HuH-7 (cell line): ENCODE data around the gene TSPYL2.
A peak's percentile ranks its signal among the peaks of the same experiment; 100 is the strongest.

Experiments
- DNase-seq: peaks from one replicate; pipeline ENCODE4 v3.0.0; 2011; ENCODE audit warnings: low spot score

Gene TSPYL2

DNA sequence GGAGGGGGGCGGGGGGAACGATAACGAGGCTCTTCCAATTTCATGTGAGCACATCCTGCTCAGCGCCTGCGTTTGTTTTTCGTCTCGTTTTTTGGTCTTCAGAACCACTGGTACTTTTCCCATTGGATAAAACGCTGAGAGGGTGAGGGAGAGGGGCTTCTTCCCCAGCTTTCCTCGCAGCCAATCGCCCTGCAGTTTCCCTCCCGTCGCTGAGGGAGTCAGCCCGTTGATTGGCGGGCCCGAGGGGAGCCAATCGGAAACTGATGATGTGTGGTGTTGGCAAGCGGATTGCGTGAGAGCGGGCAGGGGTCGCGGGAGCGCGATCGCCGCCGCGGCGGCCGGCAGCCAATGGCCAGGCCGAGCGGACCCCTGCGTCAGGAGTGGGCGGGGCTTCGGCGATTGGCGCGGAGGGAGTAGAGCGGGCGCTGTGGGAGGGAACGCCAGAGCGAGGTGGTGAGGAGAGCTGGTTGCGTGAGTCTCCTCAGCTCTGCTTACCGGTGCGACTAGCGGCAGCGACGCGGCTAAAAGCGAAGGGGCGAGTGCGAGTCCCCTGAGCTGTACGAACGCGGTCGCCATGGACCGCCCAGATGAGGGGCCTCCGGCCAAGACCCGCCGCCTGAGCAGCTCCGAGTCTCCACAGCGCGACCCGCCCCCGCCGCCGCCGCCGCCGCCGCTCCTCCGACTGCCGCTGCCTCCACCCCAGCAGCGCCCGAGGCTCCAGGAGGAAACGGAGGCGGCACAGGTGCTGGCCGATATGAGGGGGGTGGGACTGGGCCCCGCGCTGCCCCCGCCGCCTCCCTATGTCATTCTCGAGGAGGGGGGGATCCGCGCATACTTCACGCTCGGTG, at the start of gene TSPYL2:
Gene TSPYL2, plus strand, starts transcription at position 443 of the 848 bp plus-strand sequence. Its CDS starts 132 bp downstream, at position 575.
- peak; percentile 96 for DNase-seq

DNA sequence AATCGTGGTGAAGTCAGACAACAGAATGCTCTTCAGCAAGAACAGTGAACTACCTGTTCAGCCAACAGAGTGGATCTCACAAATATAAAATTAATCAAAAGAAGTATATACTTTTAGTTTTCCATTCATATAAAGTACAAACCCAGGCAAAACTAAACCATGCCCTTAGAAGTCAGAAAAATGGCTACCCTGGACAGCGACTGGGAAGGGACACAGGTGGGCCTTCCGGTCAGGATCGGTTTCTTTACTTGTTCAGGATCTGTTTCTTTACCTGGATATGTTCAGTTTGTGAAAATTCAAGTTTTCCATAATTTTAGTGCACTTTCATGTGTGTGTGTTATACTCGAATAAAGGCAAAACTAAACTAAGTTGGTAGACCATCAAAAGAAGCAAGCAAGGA, 46.0 kb upstream of the TSPYL2 start:
- DNase-seq, result no peak

DNA sequence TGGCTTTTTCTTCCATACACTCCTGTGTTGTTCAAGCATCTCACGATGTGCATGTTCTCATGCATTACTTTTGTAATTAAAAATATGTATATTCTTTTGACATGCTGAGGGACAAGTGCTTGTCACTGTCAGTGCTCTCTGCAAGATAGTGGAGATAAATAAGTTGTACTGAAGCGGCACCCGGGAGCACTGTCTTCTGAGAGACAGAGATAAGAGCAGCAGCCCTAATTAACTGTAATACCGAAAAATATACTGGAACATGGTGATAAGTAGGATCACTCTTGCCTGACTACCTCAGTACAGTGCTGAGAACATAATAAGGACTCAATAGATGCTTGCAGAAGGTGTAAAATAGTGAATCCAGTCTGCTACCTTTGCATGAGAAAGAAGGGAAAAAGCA, 42.9 kb upstream of the TSPYL2 start:
- DNase-seq, result no peak

DNA sequence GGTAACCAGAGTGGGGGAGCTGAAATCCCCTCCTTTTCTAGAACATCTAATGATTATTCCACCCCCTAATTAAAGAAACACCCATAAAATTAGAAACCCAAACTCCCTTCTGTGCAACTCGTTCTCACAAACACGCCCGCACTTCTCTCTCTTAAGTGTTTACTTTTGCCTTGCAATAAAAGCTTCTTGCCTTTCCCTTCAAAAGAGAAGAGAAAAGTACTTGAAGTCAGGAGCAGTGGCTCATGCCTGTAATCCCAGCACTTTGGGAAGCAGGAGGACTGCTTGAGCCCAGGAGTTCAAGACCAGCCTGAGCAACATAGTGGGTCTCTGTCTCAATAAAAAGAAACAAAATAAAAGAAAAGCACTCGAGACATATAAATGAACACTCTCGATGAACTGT, 37.2 kb upstream of the TSPYL2 start:
- DNase-seq, result no peak

DNA sequence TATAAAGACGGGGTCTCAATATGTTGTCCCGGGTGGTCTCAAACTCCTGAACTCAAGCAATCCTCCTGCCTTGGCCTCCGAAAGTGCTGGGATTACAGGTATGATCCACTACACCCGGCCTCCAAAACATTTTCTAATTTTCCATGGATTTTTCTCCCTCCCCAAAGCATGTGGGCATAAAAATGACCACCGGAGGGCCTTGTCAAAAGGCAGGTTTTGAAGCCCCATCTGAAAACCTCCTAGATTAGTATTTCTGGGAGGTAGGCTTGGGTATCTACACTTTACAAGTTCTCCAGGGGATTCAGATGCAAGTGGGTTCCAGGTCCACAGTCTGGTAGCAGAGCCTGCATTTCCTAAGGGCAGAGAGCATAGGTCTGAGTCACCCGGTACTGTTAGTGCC, 34.9 kb upstream of the TSPYL2 start:
- DNase-seq, result no peak

DNA sequence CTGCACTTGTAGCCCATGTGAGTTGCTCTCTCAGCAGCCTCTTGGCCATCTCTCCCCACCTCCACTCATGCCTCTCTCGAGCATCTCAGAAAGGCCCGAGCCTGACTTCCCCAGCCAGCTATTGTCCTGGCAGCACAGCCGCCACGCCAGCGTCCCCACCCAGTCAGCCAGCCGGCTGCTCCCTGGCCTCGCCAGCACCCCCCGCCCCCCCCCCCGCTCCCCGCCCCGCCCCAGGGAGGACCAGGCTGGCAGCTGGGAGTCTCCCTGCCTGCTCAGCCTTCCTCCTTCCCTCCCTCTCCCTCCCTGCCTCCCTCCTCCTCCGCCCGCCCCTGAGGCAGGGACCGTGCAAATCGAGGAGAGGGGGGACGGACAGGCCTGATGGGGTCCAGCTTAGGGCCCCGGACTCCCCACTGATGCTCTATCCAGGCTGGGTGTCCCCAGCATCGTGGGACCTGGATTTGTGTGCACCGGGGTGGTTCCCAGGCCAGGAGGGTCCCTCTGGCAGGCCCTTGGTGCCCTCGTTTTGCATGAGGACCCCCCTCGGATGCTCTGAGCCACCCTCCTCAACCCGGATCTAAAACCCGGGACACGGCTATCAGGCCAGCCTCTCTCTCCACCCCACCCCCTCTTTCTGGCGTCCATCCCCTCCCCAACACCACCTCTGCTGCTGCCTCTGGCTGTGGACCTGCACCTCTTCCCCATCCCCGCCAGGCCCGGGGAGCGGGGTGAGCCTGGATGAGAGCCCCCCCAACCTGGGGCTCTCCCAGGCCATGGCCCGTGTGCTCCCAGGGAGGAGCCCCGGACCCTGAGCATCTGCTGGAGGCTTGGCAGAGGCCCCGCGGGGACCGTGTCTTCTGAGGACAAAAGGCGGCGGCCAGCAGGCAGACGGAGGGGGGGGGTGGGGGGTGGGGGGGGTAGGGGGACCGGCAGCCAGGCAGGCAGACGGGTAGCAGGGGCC, 33.7 kb upstream of the TSPYL2 start, which contains the start of gene GPR173:
Gene GPR173, plus strand, starts transcription at position 621 of the 958 bp plus-strand sequence. CDS start 27,833 bp downstream, outside the sequence.
- no peak for DNase-seq

DNA sequence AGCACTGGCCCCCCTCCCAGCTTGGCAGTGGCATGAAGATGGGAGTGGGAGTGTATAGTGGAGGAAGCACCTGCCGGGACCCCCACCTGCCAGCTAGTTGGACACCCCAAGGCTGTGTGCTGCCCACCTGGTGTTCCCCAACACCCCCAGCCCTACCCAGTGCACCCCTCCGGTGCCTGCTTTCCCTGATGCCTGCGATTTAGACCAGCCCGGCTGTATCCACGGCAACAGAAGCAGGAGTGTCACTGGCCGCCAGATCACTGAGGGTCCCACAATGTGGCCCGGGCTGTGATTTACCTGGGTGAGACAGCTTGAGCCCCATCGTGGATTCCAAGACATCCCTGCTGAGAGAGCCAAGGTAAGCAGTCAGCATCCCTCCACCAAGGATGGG, 33.0 kb upstream of the TSPYL2 start:
- no peak for DNase-seq

DNA sequence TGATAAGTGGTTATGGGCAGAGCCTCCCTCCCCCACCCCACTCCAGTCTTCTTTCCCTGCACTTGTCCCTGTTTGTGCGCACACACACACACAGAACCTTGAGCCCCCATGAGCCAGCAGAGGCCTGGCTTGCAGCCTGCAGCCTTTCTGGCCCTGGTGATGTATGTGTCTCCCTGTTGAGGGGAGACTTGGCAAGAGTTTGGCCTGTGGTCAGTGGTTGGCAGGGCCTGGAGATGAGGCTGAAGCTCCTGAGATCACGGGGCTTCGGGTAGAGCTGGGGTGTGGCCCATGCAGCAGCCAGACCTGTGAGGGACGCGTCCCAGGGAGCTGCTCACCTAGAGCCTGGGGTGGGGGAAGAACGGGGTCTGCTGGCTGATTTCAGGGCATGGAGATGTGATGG, 31.3 kb upstream of the TSPYL2 start:
- DNase-seq, result no peak

DNA sequence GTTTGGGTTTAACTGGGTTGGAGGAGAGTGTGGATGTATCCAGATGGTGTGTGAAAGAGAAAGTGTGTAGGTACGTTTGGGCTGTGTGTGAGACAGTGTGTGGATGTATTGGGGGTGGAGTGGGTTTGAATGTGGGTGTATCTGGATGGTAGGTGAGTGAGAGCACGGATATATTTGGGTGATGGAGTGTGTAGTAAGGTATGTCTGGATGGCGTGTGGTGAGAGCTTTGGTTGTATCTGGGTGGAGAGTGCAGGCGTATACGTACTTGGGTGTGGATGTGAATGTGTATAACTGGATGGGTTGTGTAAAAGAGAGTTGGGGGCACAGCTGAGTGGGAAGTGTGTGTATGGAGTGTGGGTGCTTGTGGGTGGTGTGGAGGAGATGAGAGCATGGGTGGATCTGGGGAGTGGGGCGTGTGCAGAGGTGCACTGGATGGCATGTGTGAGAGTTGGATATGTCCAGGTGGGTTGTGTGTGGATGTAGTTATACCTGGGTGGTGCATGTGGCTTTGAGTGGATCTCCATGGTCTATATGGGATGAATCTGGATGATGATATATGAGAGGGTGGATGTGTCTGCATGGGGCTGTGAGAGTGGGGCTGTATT, 26.8 kb upstream of the TSPYL2 start:
- no peak for DNase-seq

DNA sequence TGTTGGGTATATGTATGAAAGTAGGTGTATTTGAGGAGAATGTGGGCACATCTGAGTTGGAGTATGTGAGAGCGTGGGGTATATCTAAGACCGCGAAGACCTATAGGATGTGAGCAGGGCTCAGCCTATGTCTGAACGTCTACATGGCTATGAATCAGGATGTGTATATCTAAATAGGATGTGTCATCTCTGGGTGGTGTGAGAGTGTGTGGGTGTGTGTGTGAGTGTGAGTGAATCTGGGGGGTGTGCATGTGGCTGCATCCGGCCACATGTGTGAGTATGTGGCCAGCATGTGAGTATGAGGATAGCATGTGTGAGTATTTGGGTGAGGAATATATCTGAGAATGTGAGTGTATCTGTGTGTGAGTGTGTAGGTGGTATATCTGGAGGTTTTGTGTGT, 25.9 kb upstream of the TSPYL2 start:
- no peak for DNase-seq

DNA sequence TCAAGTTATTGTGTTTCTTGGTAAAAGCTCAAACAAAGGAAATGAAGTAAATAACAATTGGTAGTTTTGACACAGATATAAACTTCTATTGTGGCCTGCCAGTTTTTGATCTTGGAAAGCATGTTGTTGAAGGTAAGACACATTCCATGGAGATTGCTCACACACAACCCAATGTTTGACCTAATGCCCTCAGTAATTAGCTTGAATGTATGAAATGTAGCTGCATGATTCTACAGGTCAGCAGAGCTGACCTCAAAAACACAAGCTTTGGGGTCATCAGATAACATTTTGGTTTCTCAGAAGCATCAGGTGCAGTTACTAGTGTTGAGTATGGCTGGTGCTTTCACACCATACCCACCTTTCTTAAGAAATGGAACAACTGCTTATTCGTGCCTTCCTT, 17.1 kb upstream of the TSPYL2 start:
- DNase-seq, result no peak

DNA sequence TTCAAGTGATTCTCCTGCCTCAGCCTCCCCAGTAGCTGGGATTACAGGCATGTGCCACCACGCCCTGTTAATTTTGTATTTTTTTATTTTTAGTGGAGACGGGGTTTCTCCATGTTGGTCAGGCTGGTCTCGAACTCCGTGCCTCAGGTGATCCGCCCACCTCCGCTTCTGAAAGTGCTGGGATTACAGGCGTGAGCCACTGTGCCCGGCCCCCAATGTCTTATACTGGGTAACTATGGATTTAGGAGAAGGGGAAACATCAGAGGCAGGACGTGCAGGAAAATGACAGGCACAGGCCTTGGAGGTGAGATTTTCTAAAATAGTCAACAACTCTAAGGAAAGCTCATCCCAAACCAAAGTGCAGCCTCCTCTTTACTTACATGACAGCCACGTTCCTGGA, 11.1 kb upstream of the TSPYL2 start:
- no peak for DNase-seq

DNA sequence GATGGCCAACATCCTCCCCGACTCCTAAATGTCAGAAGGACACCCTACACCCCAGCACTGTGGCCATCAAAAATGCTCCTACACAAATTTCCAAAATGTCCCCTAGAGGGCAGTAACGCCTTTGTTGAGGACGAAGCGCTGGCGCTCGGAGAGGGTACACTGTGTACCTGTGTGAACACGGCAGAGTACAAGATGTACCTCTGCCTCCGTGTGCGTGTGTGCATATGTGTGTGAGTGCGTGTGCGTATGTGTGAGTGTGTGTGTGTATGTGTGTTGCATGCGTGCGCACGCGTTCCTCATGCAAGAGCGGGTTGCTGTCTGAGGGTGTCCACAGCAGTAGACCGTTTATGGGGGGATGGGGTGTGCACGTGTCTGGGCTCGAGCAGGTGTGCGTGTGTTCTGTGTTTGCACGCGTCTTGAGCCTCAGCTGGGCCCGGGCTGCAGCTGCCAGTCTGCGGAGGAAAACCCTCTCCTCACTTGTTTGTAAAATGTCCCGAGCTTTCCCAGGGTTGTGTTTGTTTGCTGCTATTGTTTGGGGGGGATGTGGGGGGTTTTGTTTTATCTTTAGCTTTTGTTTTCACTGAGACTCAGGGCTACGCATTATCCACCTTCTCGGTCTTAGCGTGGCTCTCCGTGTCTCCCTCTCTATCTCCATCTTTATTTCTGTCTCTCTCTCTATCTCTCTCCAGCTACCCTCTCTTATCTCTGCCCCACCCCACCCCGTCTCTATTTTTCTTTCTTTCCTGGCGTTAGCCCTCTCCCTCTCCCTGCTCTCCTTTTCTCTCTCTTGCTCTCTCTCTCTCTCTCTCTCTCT, 10.4 kb upstream of the TSPYL2 start:
- no peak for DNase-seq

DNA sequence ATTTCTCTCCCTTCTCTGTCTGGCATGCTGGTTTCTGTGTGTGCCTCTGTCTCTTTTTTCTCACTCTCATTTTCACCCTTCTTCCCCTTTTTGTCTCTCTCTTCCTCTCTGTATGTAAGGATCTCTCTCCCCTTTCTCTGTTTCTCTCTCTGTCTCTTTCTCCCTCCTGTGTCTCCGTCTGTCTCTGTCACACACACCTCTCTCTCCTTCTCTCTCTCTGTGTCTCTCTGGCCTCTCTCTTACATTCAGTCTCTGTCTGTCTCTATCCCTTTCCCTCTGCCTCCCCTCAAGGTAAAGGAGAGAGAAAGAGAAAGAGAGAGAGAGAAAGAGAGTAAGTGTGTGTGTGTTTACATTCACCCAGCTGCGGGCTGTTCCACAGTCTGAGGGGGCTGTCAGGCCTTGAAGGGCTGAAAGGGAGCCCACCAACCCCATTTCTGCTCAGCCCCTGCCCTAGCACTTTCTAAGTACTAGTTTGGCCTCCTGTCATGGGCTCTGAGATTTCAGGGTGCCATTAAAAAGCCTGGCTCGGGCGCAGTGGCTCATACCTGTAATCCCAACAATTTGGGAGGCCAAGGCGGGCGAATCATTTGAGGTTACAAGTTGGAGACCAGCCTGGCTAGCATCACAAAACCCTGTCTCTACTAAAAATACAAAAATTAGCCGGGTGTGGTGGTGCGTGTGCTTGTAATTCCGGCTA, 9.6 kb upstream of the TSPYL2 start:
- DNase-seq, result no peak

DNA sequence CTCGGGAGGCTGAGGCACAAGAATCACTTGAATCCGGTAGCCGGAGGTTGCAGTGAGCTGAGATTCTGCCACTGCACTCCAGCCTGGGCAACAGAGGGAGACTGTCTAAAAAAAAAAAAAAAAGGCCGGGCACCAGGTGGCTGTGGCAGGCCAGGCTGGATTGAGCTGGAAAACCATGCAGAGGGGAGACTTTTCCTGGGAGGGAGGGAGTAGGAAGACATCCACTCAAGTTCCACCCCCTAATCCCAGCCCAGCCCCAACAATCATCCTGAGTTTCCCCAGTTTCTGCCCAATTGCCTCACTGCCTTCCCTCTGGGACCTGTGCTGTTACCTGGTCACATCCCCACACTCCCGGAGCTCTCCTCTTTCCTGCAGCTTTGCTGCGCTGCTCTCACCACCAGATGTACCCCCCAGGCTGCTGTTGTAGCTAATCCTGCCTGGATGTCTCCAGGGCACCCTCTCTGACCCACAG, 9.0 kb upstream of the TSPYL2 start:
- DNase-seq, result no peak

DNA sequence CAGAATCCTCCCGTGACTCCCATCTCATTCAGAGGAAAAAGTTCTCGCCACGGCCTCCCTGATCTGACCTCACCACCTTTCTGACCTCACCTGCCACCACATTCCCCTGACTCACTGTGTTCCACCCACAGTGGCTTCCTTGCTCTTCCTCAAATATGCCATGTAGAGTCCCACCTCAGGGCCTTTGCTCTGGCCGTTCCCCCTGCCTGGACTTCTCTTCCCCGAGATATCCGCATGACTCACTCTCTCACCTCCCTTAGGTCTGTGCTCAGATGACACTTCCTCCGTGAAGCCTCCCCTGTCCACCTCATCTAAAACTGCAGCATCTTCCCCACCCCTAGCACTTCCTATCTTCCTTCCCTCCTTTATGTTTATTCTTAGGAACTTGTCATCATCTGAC, 7.2 kb upstream of the TSPYL2 start:
- no peak for DNase-seq

DNA sequence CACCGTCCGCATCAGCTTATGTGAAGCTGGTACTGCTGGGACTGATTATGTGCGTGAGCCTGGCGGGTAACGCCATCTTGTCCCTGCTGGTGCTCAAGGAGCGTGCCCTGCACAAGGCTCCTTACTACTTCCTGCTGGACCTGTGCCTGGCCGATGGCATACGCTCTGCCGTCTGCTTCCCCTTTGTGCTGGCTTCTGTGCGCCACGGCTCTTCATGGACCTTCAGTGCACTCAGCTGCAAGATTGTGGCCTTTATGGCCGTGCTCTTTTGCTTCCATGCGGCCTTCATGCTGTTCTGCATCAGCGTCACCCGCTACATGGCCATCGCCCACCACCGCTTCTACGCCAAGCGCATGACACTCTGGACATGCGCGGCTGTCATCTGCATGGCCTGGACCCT, 5.5 kb upstream of the TSPYL2 start:
- DNase-seq, result no peak

DNA sequence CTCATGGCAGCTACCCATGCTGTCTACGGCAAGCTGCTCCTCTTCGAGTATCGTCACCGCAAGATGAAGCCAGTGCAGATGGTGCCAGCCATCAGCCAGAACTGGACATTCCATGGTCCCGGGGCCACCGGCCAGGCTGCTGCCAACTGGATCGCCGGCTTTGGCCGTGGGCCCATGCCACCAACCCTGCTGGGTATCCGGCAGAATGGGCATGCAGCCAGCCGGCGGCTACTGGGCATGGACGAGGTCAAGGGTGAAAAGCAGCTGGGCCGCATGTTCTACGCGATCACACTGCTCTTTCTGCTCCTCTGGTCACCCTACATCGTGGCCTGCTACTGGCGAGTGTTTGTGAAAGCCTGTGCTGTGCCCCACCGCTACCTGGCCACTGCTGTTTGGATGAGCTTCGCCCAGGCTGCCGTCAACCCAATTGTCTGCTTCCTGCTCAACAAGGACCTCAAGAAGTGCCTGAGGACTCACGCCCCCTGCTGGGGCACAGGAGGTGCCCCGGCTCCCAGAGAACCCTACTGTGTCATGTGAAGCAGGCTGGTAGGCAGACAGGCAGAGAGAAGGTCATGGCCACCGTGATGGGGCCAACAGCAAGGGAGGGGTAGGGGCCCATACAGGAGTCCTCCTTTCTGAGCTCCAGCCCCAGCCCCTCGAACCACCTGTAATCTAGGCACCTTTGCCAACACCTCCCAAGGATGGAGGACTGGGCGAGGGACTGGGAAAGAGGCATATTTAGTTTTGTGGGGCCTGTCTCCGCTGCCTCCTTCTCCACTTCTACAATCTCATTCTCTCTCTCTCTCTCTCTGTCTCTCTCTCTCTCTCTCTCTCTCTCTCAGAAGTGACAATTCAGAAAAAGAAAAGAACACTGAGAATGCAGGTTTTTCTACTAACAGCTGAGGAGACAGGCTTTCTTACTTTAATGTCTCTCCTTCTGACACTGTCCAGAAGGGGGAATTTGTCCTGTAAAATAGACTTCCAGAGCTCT, 4.7 kb upstream of the TSPYL2 start:
- DNase-seq, result no peak

DNA sequence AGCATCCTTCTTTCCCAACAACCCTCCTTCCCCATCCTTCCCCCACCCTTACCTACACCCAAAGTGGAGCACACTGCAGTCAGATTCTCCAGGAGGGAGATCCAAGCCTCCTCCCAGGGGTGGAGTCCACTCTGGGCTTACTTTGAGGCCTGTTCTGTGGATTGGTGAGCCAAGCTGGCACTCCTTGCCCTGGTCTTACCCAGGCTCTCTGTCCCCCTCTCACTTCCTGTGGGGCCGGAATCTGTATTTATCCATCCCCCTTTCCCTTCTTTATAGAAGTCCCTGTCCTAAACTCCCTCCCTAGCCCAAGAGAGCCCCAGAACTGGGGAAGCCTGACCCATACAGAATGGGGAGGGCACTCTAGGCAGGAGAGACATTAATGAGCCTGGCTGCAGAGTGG, 3.2 kb upstream of the TSPYL2 start:
- no peak for DNase-seq
